GM12878 (cell line): ENCODE measurements around the gene ACSL3. TPM values are rescaled to one million over a fixed set of nuclear protein-coding genes. Genes with fewer than 3 reads are reported as not detected.

Experiments
- CUX1 ChIP-seq: IDR thresholded peaks from 2 replicates; pipeline ENCODE4 v1.6.1; 2012; ENCODE audit warnings: improper control_type of control experiment, low read depth, low read length; ENCODE audit not compliant: insufficient replicate concordance
- HDAC6 ChIP-seq: fragments of 200-600 bp; sonication (generic); IDR thresholded peaks from one replicate; pipeline ENCODE4 v1.8.0; 2017; ENCODE audit warnings: antibody characterized with exemption; ENCODE audit not compliant: unreplicated experiment
- PML ChIP-seq: IDR thresholded peaks from 2 replicates; pipeline ENCODE4 v1.6.1; 2012; ENCODE audit warnings: low read length, inconsistent platforms
- POLR2A ChIP-seq: IDR thresholded peaks from 2 replicates; pipeline ENCODE4 v1.6.1; 2011; ENCODE audit warnings: low read depth, mild to moderate bottlenecking, low read length
- ZBTB33 ChIP-seq: fragments of 450-650 bp; IDR thresholded peaks from 2 replicates; pipeline ENCODE4 v1.6.1; 2017; ENCODE audit warnings: mild to moderate bottlenecking
- polyA plus RNA-seq, 11 experiments: library from polyadenylated mRNA; depleted of rRNA in 4 of 11; unstranded in 6 of 11; stranded (reverse) in 5 of 11; fragments of >200 nt; fragmentation: Nextera tagmentation in 4 of 11; fragmentation: Illumina TruSeq in 1 of 11; extraction: Ambion mirVana in 4 of 11; extraction: Trizol in 1 of 11; gene quantifications; 1 replicate in 1 of 11; 2 replicates in 10 of 11; pipeline versions ENCODE4 v1.2.1 to v1.2.3, GENCODE V29; 2011 to 2016; ENCODE audit warnings: inconsistent platforms in 2 of 11, missing spikeins in 2 of 11, low read depth in 1 of 11
- total RNA-seq, 4 experiments: library from RNA; depleted of rRNA in 3 of 4; stranded (reverse); fragments of >200 nt in 3 of 4; fragmentation: Illumina TruSeq in 1 of 4; extraction: Trizol in 1 of 4; gene quantifications; 2 replicates each; pipeline versions ENCODE4 v1.2.1 to v1.2.3, GENCODE V29; 2013 to 2021
- TF ChIP-seq, protein P1 (sequence below): IDR thresholded peaks from 2 replicates; pipeline ENCODE4 v1.6.1; 2011; ENCODE audit warnings: low read depth, low read length, improper control_type of control experiment, borderline replicate concordance

The ACSL3 gene
- total and polyA plus RNA-seq, 10 of the 15 experiments (the other 5 are each of a cell fraction or from before 2014, with no cell fraction given) = 15.6 to 83.9 (median 56.7) TPM

- TF ChIP-seq CUX1 (no peak), POLR2A (no peak), ZBTB33 (no peak), PML (no peak), HDAC6 (no peak)
- TF ChIP-seq, protein P1, sequence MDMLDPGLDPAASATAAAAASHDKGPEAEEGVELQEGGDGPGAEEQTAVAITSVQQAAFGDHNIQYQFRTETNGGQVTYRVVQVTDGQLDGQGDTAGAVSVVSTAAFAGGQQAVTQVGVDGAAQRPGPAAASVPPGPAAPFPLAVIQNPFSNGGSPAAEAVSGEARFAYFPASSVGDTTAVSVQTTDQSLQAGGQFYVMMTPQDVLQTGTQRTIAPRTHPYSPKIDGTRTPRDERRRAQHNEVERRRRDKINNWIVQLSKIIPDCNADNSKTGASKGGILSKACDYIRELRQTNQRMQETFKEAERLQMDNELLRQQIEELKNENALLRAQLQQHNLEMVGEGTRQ = no peak
Measured at GRCh38 chr2:222949073-222949472, 88.2 kb downstream of the ACSL3 start (continued).
